SK-MEL-5 (cell line): ENCODE results near the gene ZSCAN12. TPM values are rescaled to one million over a fixed set of nuclear protein-coding genes. Genes with fewer than 3 reads are reported as not detected.
"Not testable (repeated sequence)": the region's sequence is repeated elsewhere in the genome, so short reads cannot be mapped to it uniquely, and the experiment has no call there.

ENCODE experiments used
- DNase-seq: peaks from one replicate; pipeline ENCODE4 v3.0.0-alpha.2; 2016; ENCODE audit warnings: low read depth, low spot score
- in situ Hi-C: cut with HindIII; loops from 2 replicates; pipeline ENCODE4 v1.10.0; 2016; ENCODE audit warnings: low sequenced_read_pairs, high pct_unique_total_duplicates, low pct_unique_long_range_greater_than_20kb
- total RNA-seq: library from RNA; depleted of rRNA; stranded (reverse); fragments of >200 nt; shearing (Covaris generic); gene quantifications from 2 replicates; pipeline ENCODE4 v1.2.3, GENCODE V29; 2014

The ZSCAN12 gene
- total RNA-seq, 1 experiment from 2014 or later = 1.6 TPM

DNA sequence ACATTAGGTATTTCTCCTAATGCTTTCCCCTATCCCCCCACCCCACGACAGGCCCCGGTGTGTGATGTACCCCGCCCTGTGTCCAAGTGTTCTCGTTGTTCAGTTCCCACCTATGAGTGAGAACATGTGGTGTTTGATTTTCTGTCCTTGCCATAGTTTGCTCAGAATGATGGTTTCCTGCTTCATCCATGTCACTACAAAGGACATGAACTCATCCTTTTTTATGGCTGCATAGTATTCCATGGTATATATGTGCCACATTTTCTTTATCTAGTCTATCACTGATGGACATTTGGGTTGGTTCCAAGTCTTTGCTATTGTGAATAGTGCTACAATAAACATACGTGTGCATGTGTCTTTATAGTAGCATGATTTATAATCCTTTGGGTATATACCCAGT is 4.4 kb upstream of the ZSCAN12 start:
- in situ Hi-C loops, DNase-seq: not testable (repeated sequence)

DNA sequence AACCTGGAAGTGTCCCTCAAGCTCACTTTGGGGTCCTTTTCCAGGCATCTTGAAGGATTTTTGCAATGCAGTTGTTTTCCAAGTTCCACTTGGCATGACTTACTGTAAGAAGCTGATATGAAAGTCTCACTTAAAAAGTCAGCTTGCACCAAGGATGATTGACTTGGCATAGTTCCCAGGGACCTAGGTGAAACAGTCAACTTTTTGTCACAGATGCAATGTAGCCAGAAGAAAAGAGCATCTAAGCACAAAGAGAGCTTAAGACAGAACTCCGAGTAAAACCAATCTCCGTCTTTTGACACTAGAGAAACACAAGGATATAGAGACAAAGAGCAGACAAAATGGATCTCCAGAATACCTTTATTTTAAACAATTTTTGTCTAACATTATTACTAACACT is 2.6 kb upstream of the ZSCAN12 start:
- in situ Hi-C loops = no loop called here
- DNase-seq = peak; percentile 4

DNA sequence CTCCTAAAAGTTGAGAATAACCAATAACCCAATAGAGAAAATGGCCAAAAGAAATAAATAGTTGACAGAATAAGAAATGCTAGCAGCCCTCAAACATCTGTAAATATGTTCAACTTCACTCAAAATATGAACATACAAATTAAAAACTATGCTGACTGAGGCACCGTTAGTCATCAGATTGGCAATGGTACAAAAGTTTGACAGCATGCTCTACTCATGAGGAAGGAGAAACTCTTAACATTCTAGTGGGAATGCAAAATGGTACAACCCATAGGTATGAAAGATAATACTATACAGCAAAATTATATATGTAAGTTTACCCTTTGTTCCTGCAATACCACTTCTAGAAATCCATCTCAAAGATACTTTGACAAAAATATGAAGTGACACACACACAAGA is 1.6 kb upstream of the ZSCAN12 start:
- no peak for DNase-seq
- in situ Hi-C loops = no loop called here

DNA sequence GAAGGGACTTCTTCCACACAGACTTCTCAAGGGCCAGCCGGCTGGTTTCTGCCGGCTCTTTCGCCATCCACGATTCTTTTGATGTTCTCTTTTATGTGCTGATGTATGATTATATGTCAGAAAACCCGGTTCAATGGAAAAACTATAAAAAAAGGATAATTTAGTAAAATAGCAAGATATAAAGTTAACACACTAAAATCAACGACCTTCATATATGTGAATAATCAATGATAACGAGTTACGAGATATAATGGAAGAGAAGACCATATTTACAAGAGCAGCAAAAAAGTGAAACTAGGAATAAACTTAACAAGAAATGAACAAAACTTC is 540 bp upstream of the ZSCAN12 start:
- DNase-seq = no peak
- in situ Hi-C loops = no loop called here

DNA sequence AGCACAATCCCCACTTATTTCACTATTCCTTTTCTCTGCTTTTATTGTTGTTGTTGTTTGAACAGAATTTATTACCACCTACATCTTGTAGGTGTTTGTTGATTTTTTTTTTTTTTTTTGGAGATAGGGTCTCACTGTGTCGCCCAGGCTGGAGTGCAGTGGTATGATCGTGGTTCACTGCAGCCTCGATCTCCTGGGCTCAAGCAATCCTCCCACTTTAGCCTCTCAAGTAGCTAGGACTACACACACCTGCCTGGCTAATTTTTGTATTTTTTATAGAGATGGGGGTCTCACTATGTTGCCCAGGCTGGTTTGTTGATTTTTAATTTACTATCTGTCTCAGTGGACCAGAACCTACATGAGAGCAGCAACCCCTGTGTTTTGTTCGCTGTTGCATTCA is 3.6 kb downstream of the ZSCAN12 start:
- no peak for DNase-seq
- in situ Hi-C loops = no loop called here

DNA sequence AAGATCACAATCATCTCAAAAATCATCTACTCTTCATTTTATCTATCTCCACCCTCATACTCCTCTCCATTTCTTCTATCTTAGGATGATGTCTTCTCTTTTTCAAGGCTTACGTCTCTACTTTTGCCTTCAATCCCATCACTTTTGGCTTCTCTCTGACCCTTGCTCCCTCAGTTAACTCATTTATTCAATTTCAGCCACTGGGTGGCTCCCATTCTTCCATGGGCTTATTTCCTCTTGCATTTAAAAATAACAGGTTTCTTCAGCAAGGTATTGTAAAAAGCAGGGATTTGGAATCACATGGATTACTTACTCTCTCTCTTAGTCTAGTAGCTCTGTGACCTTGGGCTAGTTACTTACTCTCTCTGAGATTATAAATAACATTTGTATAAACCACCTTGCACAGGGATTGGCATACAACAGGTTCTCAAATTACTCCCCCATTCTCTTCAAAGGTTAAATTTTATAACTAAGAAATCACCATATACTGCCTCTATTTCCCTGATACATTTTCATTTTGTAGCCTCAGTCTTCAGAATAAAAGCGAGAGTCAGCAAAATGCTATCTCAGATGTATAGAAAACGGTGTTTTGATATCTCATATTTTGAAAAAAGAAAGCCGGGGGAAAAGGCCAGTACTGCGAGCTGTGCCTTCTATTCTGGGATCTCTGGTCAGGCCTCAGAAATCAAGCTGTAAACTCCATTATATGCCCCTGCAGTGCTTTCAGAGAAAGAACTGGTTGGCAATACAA is 5.5 kb downstream of the ZSCAN12 start:
- peak; percentile 45 for DNase-seq

DNA sequence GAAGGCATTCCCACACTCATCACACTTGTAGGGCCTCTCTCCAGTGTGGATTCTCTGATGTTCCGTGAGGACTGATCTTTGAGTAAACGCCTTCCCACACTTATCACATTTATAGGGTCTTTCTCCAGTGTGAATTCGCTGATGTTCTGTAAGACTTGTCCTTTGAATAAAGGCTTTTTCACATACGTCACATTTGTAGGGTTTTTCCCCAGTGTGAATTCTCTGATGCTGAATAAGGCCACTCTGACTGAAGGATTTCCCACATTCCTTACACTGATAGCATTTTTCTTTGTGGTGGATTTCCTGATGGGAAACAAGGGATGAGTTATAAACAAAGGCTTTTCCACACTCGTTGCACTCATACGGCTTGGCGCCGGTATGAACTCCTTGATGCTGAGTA is 8.9 kb downstream of the ZSCAN12 start:
- in situ Hi-C loops = no loop called here
- no peak for DNase-seq

More for the DNA sequence above, 5.5 kb downstream of the ZSCAN12 start:
- in situ Hi-C loops = no loop called here

DNA sequence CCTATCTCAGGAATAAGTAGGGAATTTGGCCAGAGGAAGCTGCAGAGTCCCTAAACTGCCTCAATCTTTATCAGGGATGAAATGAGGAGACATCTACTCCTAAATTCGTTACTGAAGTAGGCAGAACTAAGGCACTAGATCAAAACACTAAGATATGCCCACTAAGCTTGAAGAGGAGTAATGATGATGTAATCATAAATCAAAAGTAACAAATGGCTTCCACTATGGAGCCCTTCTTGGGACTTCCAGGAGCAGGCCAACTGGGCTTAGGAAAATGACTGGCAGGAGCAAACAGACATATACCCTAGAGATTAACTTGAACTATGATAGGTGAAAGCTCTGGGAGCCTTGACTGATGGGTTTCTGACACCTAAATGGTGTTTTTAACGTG is 15.4 kb downstream of the ZSCAN12 start:
- in situ Hi-C loops = no loop called here
- no peak for DNase-seq

DNA sequence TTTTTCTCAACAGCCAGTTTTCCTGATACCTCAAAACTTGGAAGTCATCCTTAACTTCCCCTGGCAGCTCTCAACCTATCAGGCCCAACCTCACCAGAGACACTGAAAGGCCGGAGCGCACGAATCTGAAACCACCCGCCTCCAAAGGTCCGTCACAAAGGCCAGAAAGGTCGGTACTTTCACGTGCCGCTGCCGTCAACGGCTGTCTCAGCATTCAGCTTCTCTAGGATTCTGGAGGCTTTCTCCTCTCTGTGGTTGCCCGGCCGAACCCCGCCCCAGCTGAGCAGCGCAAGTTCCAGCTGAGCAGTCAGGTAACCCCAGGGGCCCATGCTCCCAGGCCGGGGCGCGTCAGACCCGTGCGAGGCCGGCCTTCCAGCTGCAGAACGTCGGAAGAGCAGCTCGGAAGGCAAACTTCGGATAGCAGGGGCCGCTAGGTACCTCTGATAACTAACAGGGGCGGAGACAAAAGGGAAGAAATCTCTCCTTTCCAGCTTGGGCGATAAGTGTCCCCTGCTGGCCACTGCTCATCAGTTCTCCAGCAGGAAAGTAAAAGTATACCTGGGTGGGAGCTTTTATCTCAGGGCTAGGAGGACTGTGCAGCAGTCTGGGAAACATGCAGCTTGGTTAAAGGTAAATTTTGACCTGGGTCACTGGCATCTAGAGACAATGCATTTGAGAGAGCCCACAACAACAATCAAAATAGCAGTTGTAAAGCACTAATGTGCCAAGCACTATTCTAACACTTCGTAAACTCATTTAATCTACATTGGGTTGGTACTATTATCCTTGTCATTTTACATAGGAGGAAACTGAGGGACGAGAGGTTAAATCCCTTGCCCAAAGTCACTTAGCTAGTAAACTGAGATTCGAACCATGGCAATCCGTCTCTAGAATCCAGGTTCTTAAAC is 16.1 kb downstream of the ZSCAN12 start:
- DNase-seq = no peak
- in situ Hi-C loops = no loop called here

DNA sequence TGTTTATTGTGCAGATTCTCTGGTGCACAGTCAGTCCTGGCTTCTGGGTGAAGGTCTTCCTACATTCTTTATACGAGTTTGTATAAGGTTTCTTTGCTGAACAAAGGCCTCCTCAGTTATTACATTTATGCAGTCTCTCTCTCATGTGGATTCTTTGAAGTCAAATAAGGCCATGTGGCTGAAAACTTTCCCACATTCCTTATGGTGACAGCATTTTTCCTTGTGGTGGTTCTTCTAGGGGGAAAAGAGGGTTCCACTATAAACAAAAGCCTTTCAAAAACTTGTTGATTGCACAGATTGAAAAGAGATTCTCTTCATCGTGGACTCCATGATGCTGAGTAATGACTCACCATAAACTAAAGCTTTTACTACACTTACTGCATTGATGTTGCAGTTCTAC is 19.2 kb downstream of the ZSCAN12 start:
- DNase-seq = peak; percentile 55
- in situ Hi-C loops = no loop called here

DNA sequence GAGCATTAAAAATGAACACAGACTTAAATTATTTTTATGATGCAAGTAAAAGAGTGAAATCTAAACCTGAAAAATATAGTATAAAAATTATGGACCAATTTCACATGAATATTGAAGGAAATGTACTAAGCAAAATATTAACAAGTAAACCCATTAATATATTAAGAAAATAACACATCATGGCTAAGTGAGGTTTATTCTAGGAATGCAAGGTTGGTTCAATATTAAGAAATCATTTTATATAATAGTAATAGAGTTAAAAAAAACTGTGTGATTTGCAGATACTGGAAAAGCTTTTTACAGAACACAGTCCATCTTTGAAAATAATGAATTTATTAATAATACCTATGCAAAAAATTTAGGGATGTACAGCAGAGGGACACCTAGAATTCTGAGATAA is 20.9 kb downstream of the ZSCAN12 start:
- in situ Hi-C loops = no loop called here
- DNase-seq = no peak

DNA sequence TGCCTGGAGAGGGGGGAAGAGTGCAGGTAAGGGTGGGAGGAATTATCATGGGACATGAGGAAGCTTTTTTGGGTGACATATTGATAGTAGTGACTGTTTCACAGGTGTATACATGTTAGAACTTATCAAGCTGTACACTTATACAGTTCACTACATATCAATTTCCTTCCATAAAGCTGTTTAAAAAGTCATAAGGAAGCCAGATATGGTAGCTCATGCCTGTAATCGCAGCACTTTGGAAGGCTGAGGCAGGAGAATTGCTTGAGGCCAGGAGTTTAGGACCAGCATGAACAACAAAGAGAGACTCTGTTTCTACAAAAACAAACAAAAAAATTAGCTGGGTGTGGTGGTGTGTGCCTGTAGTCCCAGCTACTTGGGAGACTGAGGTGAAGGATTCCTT is 21.7 kb downstream of the ZSCAN12 start:
- in situ Hi-C loops = no loop called here

DNA sequence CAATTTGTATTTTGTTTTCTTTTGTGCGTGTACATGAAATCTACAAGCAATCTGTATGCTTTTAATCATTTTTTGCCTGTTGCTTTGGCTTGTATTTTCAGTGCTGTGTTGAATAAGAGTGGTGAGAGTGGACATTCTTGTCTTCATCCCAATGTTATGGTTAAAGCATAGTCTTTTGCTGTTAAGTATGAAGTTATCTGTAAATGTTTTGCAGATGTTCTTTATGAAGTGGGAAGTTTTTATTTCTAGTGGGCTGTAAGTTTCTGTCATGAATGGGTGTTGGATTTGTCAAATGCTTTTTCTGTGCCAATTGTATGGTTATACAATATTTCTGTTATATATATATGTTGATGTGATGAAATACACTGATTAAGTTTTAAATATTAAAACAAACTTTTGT is 25.6 kb downstream of the ZSCAN12 start:
- DNase-seq = no peak
- in situ Hi-C loops = no loop called here

More for the DNA sequence above, 21.7 kb downstream of the ZSCAN12 start:
- no peak for DNase-seq

DNA sequence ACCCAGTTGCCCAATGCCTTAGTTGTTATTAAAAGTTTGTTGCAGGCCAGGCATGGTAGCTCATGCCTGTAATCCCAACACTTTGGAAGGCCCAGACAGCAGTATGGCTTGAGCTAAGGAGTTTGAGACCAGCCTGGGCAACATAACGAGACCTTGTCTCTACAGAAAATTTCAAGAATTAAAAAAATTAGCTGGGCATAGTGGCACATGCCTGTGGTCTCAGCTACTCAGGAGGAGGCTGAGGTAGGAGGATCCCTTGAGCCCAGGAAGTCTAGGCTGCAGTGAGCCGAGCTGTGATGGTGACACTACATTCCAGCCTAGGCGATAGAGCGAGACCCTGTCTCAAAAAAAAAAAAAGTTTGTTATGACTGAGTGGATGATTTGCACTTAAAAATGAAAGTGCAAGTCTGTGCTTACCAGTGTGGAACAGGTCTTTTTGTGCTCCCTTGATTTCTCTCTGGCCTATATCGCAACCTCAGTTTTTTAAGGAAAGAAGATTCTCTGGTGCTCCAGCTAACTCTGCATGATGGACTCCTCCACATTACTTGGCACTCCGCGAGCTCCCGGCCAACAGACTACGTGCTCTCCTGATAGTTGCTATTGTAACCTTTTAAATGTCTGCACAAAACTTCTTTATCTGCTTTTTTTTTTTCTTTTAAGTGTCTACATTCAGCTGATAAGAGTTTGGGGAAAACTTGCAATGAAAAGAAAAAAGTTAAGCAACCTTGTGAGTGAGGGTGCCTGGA is 27.7 kb downstream of the ZSCAN12 start:
- in situ Hi-C loops = no loop called here
- no peak for DNase-seq

DNA sequence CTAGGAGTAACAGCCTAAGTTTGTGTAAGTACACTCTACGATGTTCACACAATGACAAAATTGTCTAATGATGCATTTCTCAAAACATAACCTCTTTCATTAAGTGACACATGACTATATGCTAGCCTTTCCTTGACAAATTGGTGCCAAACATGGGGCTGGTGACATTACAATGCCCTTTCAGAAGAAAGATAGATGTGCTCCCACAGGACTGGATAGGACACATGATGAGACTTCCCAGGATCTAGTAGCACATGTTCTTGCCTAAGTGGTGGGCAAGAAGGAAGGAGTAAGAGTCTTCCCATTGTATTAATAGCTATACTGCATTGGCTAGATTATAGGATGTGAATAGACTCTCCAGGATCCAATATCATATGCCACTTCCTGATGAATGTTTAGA is 28.3 kb downstream of the ZSCAN12 start:
- in situ Hi-C loops = no loop called here
- DNase-seq = peak; percentile 86

DNA sequence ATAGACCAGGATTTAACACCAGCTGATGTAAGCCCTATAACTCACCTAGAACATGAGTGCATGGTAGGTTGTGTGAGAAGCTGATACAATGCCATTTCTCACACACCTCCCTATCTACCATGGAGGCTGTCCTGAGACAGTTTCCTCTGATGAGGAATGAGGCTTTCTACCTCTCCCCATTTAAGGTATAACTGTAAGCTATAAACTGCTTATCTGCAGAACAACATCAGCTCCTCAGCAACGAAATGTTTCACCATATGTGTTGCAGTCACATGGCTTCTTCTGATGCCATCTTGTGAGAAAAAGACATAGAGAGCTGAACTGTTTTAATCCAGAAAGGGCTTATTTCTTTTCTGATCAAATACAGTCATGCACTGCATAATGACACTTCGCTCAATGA is 29.1 kb downstream of the ZSCAN12 start:
- in situ Hi-C loops = no loop called here
- DNase-seq = no peak

DNA sequence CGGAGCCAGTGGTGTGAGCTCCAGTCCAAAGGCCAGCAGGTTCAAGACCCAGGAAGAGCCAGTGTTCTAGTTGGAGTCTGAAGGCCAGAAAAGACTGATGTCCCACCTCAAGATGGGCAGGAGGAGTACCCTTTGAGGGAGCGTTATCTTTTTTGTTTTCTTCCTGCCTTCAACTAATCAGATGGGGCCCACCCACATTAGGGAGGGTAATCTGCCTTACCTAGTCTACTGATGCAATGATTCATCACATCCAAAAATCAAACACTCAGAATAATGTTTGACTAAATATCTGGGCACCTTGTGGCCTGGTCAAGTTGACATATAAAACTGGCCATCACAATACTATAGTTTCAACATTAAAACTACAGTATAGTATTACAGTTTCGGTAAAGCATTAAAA is 30.1 kb downstream of the ZSCAN12 start:
- no peak for DNase-seq
- in situ Hi-C loops = no loop called here

DNA sequence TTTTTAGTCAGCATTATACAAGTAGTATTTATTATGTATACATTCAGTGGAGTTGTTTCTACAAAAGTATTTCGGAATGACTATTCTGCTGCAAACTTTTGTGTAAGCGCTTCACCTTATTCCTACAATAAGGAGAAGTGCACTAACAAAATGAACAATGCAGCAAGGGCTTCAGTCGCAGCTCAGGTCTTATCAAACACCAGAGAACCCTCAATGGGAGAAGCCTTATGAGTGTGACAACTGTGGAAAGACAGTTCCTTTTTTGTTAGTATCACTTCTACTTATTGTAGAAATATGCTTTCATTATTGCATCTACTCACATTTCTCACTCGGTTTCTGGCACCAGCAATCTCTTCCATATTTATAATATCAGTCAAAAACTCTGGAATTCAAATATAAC is 31.0 kb downstream of the ZSCAN12 start:
- in situ Hi-C loops = no loop called here
- DNase-seq = no peak
